ENCODE results near the gene MAML2. TPM values are rescaled to one million over a fixed set of nuclear protein-coding genes. Genes with fewer than 3 reads are reported as not detected.

The MAML2 gene
- total RNA-seq, 4 donors from 2014 or later, result 15.9 to 31.9 (median 24.9) TPM

GRCh38 chr11:96199563-96200025 is 143.4 kb downstream of the MAML2 start:
- peaks cover 6 to 12% (median 8%) of the 10 kb centered on the region in 4 donors for H3K4me1 ChIP-seq
- H3K4me3 ChIP-seq, result no peak overlapping the region
- H3K9me3 ChIP-seq, result no peaks in the 10 kb centered on the region
- in situ Hi-C loops (cut with MboI; ENCODE audit: low pct_ligation_motif_present in 1 of 4, low pct_unique_long_range_greater_than_20kb in 1 of 4, low sequenced_read_pairs in 3 of 4), result no loop called here
- H3K27ac ChIP-seq, result peak overlapping the region in 3 of 4 donors; percentile 7 to 52 (median 32)
- no peaks in the 10 kb centered on the region for H3K36me3 ChIP-seq
- no peak for TF ChIP-seq POLR2AphosphoS5 (IDR thresholded peaks at IDR 0.05)
- TF ChIP-seq, protein P1, sequence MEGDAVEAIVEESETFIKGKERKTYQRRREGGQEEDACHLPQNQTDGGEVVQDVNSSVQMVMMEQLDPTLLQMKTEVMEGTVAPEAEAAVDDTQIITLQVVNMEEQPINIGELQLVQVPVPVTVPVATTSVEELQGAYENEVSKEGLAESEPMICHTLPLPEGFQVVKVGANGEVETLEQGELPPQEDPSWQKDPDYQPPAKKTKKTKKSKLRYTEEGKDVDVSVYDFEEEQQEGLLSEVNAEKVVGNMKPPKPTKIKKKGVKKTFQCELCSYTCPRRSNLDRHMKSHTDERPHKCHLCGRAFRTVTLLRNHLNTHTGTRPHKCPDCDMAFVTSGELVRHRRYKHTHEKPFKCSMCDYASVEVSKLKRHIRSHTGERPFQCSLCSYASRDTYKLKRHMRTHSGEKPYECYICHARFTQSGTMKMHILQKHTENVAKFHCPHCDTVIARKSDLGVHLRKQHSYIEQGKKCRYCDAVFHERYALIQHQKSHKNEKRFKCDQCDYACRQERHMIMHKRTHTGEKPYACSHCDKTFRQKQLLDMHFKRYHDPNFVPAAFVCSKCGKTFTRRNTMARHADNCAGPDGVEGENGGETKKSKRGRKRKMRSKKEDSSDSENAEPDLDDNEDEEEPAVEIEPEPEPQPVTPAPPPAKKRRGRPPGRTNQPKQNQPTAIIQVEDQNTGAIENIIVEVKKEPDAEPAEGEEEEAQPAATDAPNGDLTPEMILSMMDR (IDR thresholded peaks at IDR 0.05), result no peak
- TF ChIP-seq POLR2A (IDR thresholded peaks at IDR 0.05), result no peak
- TF ChIP-seq EP300 (IDR thresholded peaks at IDR 0.05; ENCODE audit: low read depth), result no peak
- WGBS, 2 donors (ENCODE audit: low coverage in 1 of 2), result 63 to 85% methylated on average over 10 of the region's 10 CpGs
- no peak for DNase-seq
- intact Hi-C loops (cut with DNase I; ENCODE audit: low total_unique reads), result no loop called here
- H3K27me3 ChIP-seq, result no peaks in the 10 kb centered on the region

GRCh38 chr11:96197801-96198701 is 144.9 kb downstream of the MAML2 start:
- Histone ChIP-seq H3K9me3 (no peaks in the 10 kb centered on the region), H3K4me1 (peaks cover 7 to 23% (median 10%) of the 10 kb centered on the region in 4 donors), H3K4me3 (no peak overlapping the region), H3K36me3 (no peaks in the 10 kb centered on the region), H3K27ac (peak overlapping the region in 1 of 4 donors; percentile 3), H3K27me3 (no peaks in the 10 kb centered on the region)
- WGBS, 2 donors (ENCODE audit: low coverage in 1 of 2), result 83 to 90% methylated on average over 3 to 4 of the region's 4 CpGs
- no peak for DNase-seq
- in situ Hi-C loops (cut with MboI; ENCODE audit: low pct_ligation_motif_present in 1 of 4, low pct_unique_long_range_greater_than_20kb in 1 of 4, low sequenced_read_pairs in 3 of 4) (no loop called here), intact Hi-C loops (cut with DNase I; ENCODE audit: low total_unique reads) (no loop called here)
- TF ChIP-seq POLR2AphosphoS5 (IDR thresholded peaks at IDR 0.05) (no peak), EP300 (IDR thresholded peaks at IDR 0.05; ENCODE audit: low read depth) (no peak), POLR2A (IDR thresholded peaks at IDR 0.05) (no peak)
- TF ChIP-seq, protein P1 (IDR thresholded peaks at IDR 0.05), result no peak

GRCh38 chr11:96197103-96197502 is 145.9 kb downstream of the MAML2 start:
- 78 to 88% methylated on average over 1 of the region's 1 CpG for WGBS, 2 donors (ENCODE audit: low coverage in 1 of 2)
- in situ Hi-C loops (cut with MboI; ENCODE audit: low pct_ligation_motif_present in 1 of 4, low pct_unique_long_range_greater_than_20kb in 1 of 4, low sequenced_read_pairs in 3 of 4), result no loop called here
- no peaks in the 10 kb centered on the region for H3K27me3 ChIP-seq
- intact Hi-C loops (cut with DNase I; ENCODE audit: low total_unique reads), result no loop called here
- peaks cover 7 to 23% (median 10%) of the 10 kb centered on the region in 4 donors for H3K4me1 ChIP-seq
- H3K9me3 ChIP-seq, result no peaks in the 10 kb centered on the region
- DNase-seq, result no peak
- H3K4me3 ChIP-seq, result no peak overlapping the region
- TF ChIP-seq EP300 (IDR thresholded peaks at IDR 0.05; ENCODE audit: low read depth) (no peak), POLR2A (IDR thresholded peaks at IDR 0.05) (no peak), POLR2AphosphoS5 (IDR thresholded peaks at IDR 0.05) (no peak)
- TF ChIP-seq, protein P1 (IDR thresholded peaks at IDR 0.05), result no peak
- H3K27ac ChIP-seq, result no peak overlapping the region
- H3K36me3 ChIP-seq, result no peaks in the 10 kb centered on the region

DNA sequence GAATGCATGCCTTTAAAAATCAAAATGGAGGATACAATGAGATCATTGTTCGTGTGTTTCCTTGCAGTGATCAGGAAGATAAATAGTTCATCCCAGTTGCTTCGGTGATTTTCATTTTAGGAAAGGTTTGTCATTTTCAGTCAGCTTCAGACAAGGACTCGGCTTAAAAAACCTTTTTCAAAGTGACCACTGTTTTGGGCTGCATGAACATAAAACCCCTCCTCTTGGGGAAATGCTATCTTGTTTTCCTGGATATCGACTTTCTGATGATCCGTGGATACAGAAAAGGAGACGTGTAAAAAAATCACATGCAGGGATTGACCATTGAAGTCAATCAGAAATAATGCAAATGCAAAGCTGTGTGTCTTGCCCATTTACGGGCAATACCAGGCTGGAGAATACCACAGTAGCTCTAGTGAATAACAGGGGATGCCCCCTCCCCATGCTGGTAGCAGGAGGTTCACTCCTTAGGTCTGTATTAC is 146.8 kb downstream of the MAML2 start:
- peaks cover 7 to 23% (median 10%) of the 10 kb centered on the region in 4 donors for H3K4me1 ChIP-seq
- intact Hi-C loops (cut with DNase I; ENCODE audit: low total_unique reads), result no loop called here
- 87 to 91% methylated on average over 6 to 7 of the region's 7 CpGs for WGBS, 2 donors (ENCODE audit: low coverage in 1 of 2)

More for the DNA sequence above, 146.8 kb downstream of the MAML2 start:
- no peaks in the 10 kb centered on the region for H3K27me3 ChIP-seq
- no peak overlapping the region for H3K4me3 ChIP-seq
- H3K36me3 ChIP-seq, result no peaks in the 10 kb centered on the region
- no peak overlapping the region for H3K27ac ChIP-seq
- H3K9me3 ChIP-seq, result no peaks in the 10 kb centered on the region
- no peak for TF ChIP-seq EP300 (IDR thresholded peaks at IDR 0.05; ENCODE audit: low read depth)
- no peak for TF ChIP-seq POLR2AphosphoS5 (IDR thresholded peaks at IDR 0.05)
- TF ChIP-seq, protein P1 (IDR thresholded peaks at IDR 0.05), result no peak
- no peak for TF ChIP-seq POLR2A (IDR thresholded peaks at IDR 0.05)
- in situ Hi-C loops (cut with MboI; ENCODE audit: low pct_ligation_motif_present in 1 of 4, low pct_unique_long_range_greater_than_20kb in 1 of 4, low sequenced_read_pairs in 3 of 4), result no loop called here
- no peak for DNase-seq
